ENCODE measurements around the gene CYREN.
A peak's percentile ranks its signal among the peaks of the same experiment; 100 is the strongest.
"Not testable (repeated sequence)": the region's sequence is repeated elsewhere in the genome, so short reads cannot be mapped to it uniquely, and the experiment has no call there.

Gene CYREN
- total RNA-seq = 16.8 to 23.6 (median 20.6) reads per million in 3 donors

GRCh38 chr7:135170274-135170997 is at the start of gene CYREN:
Gene CYREN (minus strand): TSS chr7:135170707. CDS start chr7:135168922, 1,785 bp downstream.
- peaks cover 13% of the 10 kb centered on the region for H3K4me1 ChIP-seq (ENCODE audit: control insufficient read depth, insufficient read depth, low read length, poor library complexity, severe bottlenecking)

GRCh38 chr7:135217645-135218509 is 47.4 kb upstream of the CYREN start:
- Histone ChIP-seq H3K4me3 (ENCODE audit: insufficient read depth, low read depth, low read length, poor library complexity, severe bottlenecking) (no peak overlapping the region), H3K36me3 (ENCODE audit: control insufficient read depth, insufficient read depth, low read length) (no peaks in the 10 kb centered on the region), H3K27me3 (replicated peaks; ENCODE audit: control insufficient read depth, insufficient read depth, low read length, poor library complexity, severe bottlenecking) (no peaks in the 10 kb centered on the region), H3K4me1 (ENCODE audit: control insufficient read depth, insufficient read depth, low read length, poor library complexity, severe bottlenecking) (no peaks in the 10 kb centered on the region), H3K9me3 (ENCODE audit: control insufficient read depth, low read length) (no peaks in the 10 kb centered on the region), H3K27ac (ENCODE audit: insufficient read depth, low read length, poor library complexity, severe bottlenecking) (no peak overlapping the region)
- no peak for DNase-seq

More at GRCh38 chr7:135170274-135170997, at the start of gene CYREN:
- Histone ChIP-seq H3K27ac (ENCODE audit: insufficient read depth, low read length, poor library complexity, severe bottlenecking) (peak within 1 kb of the TSS; percentile 96), H3K4me3 (ENCODE audit: insufficient read depth, low read depth, low read length, poor library complexity, severe bottlenecking) (peak within 1 kb of the TSS; percentile 75), H3K9me3 (ENCODE audit: control insufficient read depth, low read length) (no peaks in the 10 kb centered on the region), H3K36me3 (ENCODE audit: control insufficient read depth, insufficient read depth, low read length) (peaks cover 16% of the 10 kb centered on the region), H3K27me3 (replicated peaks; ENCODE audit: control insufficient read depth, insufficient read depth, low read length, poor library complexity, severe bottlenecking) (no peaks in the 10 kb centered on the region)
- peak; percentile 77 to 84 (median 82) for DNase-seq

- Histone ChIP-seq H3K27me3 (replicated peaks; ENCODE audit: control insufficient read depth, insufficient read depth, low read length, poor library complexity, severe bottlenecking) (no peaks in the 10 kb centered on the region), H3K27ac (ENCODE audit: insufficient read depth, low read length, poor library complexity, severe bottlenecking) (no peak overlapping the region), H3K36me3 (ENCODE audit: control insufficient read depth, insufficient read depth, low read length) (no peaks in the 10 kb centered on the region), H3K9me3 (ENCODE audit: control insufficient read depth, low read length) (no peaks in the 10 kb centered on the region), H3K4me1 (ENCODE audit: control insufficient read depth, insufficient read depth, low read length, poor library complexity, severe bottlenecking) (peaks cover 2% of the 10 kb centered on the region), H3K4me3 (ENCODE audit: insufficient read depth, low read depth, low read length, poor library complexity, severe bottlenecking) (no peak overlapping the region)
- DNase-seq = no peak
Observed at GRCh38 chr7:135215698-135216097, 45.2 kb upstream of the CYREN start.

- H3K27ac ChIP-seq (ENCODE audit: insufficient read depth, low read length, poor library complexity, severe bottlenecking) = no peak overlapping the region
- no peak for DNase-seq
- H3K4me1 ChIP-seq (ENCODE audit: control insufficient read depth, insufficient read depth, low read length, poor library complexity, severe bottlenecking) = peaks cover 7% of the 10 kb centered on the region
- H3K27me3 ChIP-seq (replicated peaks; ENCODE audit: control insufficient read depth, insufficient read depth, low read length, poor library complexity, severe bottlenecking) = no peaks in the 10 kb centered on the region
- H3K4me3 ChIP-seq (ENCODE audit: insufficient read depth, low read depth, low read length, poor library complexity, severe bottlenecking) = no peak overlapping the region
- H3K9me3 ChIP-seq (ENCODE audit: control insufficient read depth, low read length) = no peaks in the 10 kb centered on the region
- no peaks in the 10 kb centered on the region for H3K36me3 ChIP-seq (ENCODE audit: control insufficient read depth, insufficient read depth, low read length)
Observed at GRCh38 chr7:135215180-135215579, 44.7 kb upstream of the CYREN start.

GRCh38 chr7:135213831-135214230 is 43.3 kb upstream of the CYREN start:
- Histone ChIP-seq H3K4me1 (ENCODE audit: control insufficient read depth, insufficient read depth, low read length, poor library complexity, severe bottlenecking) (peaks cover 7% of the 10 kb centered on the region), H3K27me3 (replicated peaks; ENCODE audit: control insufficient read depth, insufficient read depth, low read length, poor library complexity, severe bottlenecking) (no peaks in the 10 kb centered on the region), H3K9me3 (ENCODE audit: control insufficient read depth, low read length) (no peaks in the 10 kb centered on the region), H3K36me3 (ENCODE audit: control insufficient read depth, insufficient read depth, low read length) (no peaks in the 10 kb centered on the region), H3K4me3 (ENCODE audit: insufficient read depth, low read depth, low read length, poor library complexity, severe bottlenecking) (no peak overlapping the region), H3K27ac (ENCODE audit: insufficient read depth, low read length, poor library complexity, severe bottlenecking) (no peak overlapping the region)
- DNase-seq = no peak

- Histone ChIP-seq H3K27ac (ENCODE audit: insufficient read depth, low read length, poor library complexity, severe bottlenecking) (peak overlapping the region; percentile 64), H3K4me3 (ENCODE audit: insufficient read depth, low read depth, low read length, poor library complexity, severe bottlenecking) (peak overlapping the region; percentile 100)
- H3K4me1 ChIP-seq (ENCODE audit: control insufficient read depth, insufficient read depth, low read length, poor library complexity, severe bottlenecking); H3K9me3 ChIP-seq (ENCODE audit: control insufficient read depth, low read length); H3K27me3 ChIP-seq (replicated peaks; ENCODE audit: control insufficient read depth, insufficient read depth, low read length, poor library complexity, severe bottlenecking); DNase-seq; H3K36me3 ChIP-seq (ENCODE audit: control insufficient read depth, insufficient read depth, low read length): not testable (repeated sequence)
Observed at GRCh38 chr7:135211946-135212685, 41.6 kb upstream of the CYREN start.

- Histone ChIP-seq H3K27me3 (replicated peaks; ENCODE audit: control insufficient read depth, insufficient read depth, low read length, poor library complexity, severe bottlenecking) (no peaks in the 10 kb centered on the region), H3K4me1 (ENCODE audit: control insufficient read depth, insufficient read depth, low read length, poor library complexity, severe bottlenecking) (peaks cover 7% of the 10 kb centered on the region), H3K9me3 (ENCODE audit: control insufficient read depth, low read length) (no peaks in the 10 kb centered on the region), H3K36me3 (ENCODE audit: control insufficient read depth, insufficient read depth, low read length) (no peaks in the 10 kb centered on the region), H3K4me3 (ENCODE audit: insufficient read depth, low read depth, low read length, poor library complexity, severe bottlenecking) (peak within 1 kb of the TSS; percentile 100), H3K27ac (ENCODE audit: insufficient read depth, low read length, poor library complexity, severe bottlenecking) (peak within 1 kb of the TSS; percentile 88)
- DNase-seq = peak; percentile 94 to 98 (median 96)
Observed at GRCh38 chr7:135211179-135211945, 40.9 kb upstream of the CYREN start, which contains the start of gene WDR91. Gene WDR91 (minus strand): TSS chr7:135211526. CDS start chr7:135211502, 24 bp downstream.

GRCh38 chr7:135210888-135211178 is 40.3 kb upstream of the CYREN start:
- Histone ChIP-seq H3K27ac (ENCODE audit: insufficient read depth, low read length, poor library complexity, severe bottlenecking) (peak overlapping the region; percentile 88), H3K27me3 (replicated peaks; ENCODE audit: control insufficient read depth, insufficient read depth, low read length, poor library complexity, severe bottlenecking) (no peaks in the 10 kb centered on the region), H3K4me1 (ENCODE audit: control insufficient read depth, insufficient read depth, low read length, poor library complexity, severe bottlenecking) (peaks cover 7% of the 10 kb centered on the region), H3K9me3 (ENCODE audit: control insufficient read depth, low read length) (no peaks in the 10 kb centered on the region), H3K36me3 (ENCODE audit: control insufficient read depth, insufficient read depth, low read length) (peaks cover 2% of the 10 kb centered on the region), H3K4me3 (ENCODE audit: insufficient read depth, low read depth, low read length, poor library complexity, severe bottlenecking) (peak overlapping the region; percentile 100)
- DNase-seq = no peak

- Histone ChIP-seq H3K27me3 (replicated peaks; ENCODE audit: control insufficient read depth, insufficient read depth, low read length, poor library complexity, severe bottlenecking) (no peaks in the 10 kb centered on the region), H3K4me1 (ENCODE audit: control insufficient read depth, insufficient read depth, low read length, poor library complexity, severe bottlenecking) (peaks cover 7% of the 10 kb centered on the region), H3K27ac (ENCODE audit: insufficient read depth, low read length, poor library complexity, severe bottlenecking) (no peak overlapping the region), H3K9me3 (ENCODE audit: control insufficient read depth, low read length) (no peaks in the 10 kb centered on the region), H3K4me3 (ENCODE audit: insufficient read depth, low read depth, low read length, poor library complexity, severe bottlenecking) (no peak overlapping the region), H3K36me3 (ENCODE audit: control insufficient read depth, insufficient read depth, low read length) (peaks cover 10% of the 10 kb centered on the region)
- no peak for DNase-seq
Observed at GRCh38 chr7:135209225-135209834, 38.8 kb upstream of the CYREN start.

Data from effector memory CD4-positive, alpha-beta T cell (primary cell).